Stimulated activated naive CD8-positive, alpha-beta T cell treated with anti-CD3 and anti-CD28 coated beads, Interleukin-15, Interleukin-2, amounts not matched to agents 100 ng/mL and 50 ng/mL, for 24 hours (primary cell): Measurements from ENCODE around the gene SUN1.
"Not testable (repeated sequence)": the region's sequence is repeated elsewhere in the genome, so short reads cannot be mapped to it uniquely, and the experiment has no call there.

Source experiments
- H3K27ac Mint-ChIP-seq: one replicate; pipeline ENCODE4 v1.8.0; 2021; ENCODE audit warnings: mild to moderate bottlenecking, mixed read lengths
- H3K27me3 Mint-ChIP-seq: one replicate; pipeline ENCODE4 v1.8.0; 2021; ENCODE audit warnings: mixed read lengths
- H3K36me3 Mint-ChIP-seq: one replicate; pipeline ENCODE4 v1.8.0; 2021; ENCODE audit warnings: low read depth, mixed read lengths
- H3K4me1 Mint-ChIP-seq: one replicate; pipeline ENCODE4 v1.8.0; 2021; ENCODE audit warnings: low read depth, mixed read lengths
- H3K4me3 Mint-ChIP-seq: one replicate; pipeline ENCODE4 v1.8.0; 2021; ENCODE audit warnings: mild to moderate bottlenecking, mixed read lengths
- H3K9me3 Mint-ChIP-seq: one replicate; pipeline ENCODE4 v1.8.0; 2021; ENCODE audit warnings: mixed read lengths

SUN1 gene

GRCh38 chr7:921581-922333, 89.5 kb downstream of the SUN1 start:
- Mint-ChIP-seq H3K9me3 (no peaks in the 10 kb centered on the region), H3K27me3 (no peaks in the 10 kb centered on the region), H3K36me3 (peaks cover 4% of the 10 kb centered on the region), H3K27ac (peak overlapping the region; percentile 97), H3K4me3 (peak overlapping the region; percentile 20), H3K4me1 (peaks cover 56% of the 10 kb centered on the region)

DNA sequence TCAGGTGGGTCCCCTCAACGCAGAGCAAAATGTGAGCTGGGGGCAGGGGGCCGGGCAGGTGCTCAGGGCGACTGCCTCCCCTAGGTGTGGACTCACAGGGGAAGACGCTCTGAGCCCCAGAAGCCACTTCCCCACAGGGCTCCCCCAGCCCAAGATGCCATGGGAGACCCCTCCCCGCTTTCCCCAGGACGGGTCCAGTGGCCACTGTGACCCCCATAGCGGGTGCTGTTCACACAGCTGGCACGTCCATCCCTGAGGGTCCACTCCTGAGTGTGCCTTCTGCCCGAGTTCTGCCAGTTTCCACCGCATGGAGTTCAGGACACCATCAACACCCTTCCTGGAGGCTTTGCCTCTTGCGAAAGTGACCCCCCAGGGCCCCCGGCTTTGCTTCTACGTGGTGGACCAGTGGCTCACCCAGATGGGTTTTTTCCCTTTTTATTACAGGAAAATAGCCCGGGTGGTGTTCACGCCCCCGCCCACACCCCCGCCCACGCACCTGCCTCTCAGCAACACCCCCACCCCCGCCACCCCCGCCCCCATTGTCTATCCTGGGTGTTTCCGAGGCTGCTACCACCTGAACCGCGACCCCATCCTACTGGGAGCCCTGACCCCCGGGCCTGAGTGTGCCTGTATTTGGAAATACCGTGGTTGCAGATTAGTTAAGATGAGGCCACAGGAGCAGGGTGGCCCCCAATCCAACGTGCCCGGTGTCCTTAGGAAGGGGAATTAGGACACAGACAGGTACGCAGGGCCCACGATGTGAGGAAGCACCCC, 90.2 kb downstream of the SUN1 start:
- peaks cover 4% of the 10 kb centered on the region for H3K36me3 Mint-ChIP-seq
- H3K27me3 Mint-ChIP-seq = no peaks in the 10 kb centered on the region
- H3K4me3 Mint-ChIP-seq = peak overlapping the region; percentile 81
- H3K4me1 Mint-ChIP-seq = peaks cover 64% of the 10 kb centered on the region
- no peaks in the 10 kb centered on the region for H3K9me3 Mint-ChIP-seq
- H3K27ac Mint-ChIP-seq = peak overlapping the region; percentile 97

- H3K27ac Mint-ChIP-seq = peak overlapping the region; percentile 97
- peaks cover 66% of the 10 kb centered on the region for H3K4me1 Mint-ChIP-seq
These were observed 91.1 kb downstream of the SUN1 start for GRCh38 chr7:923108-924041.

DNA sequence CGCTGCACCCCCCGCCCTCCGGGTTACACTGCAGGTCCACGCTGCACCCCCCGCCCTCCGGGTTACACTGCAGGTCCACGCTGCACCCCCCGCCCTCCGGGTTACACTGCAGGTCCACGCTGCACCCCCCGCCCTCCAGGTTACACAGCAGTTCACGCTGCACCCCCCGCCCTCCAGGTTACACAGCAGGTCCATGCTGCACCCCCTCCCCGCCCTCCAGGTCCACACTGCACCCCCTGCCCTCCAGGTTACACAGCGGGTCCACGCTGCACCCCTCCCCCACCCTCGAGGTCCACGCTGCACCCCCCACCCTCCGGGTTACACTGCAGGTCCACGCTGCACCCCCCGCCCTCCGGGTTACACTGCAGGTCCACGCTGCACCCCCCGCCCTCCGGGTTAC, 91.8 kb downstream of the SUN1 start:
- not testable (repeated sequence) for H3K9me3 Mint-ChIP-seq, H3K27ac Mint-ChIP-seq, H3K4me3 Mint-ChIP-seq, H3K36me3 Mint-ChIP-seq, H3K27me3 Mint-ChIP-seq
- peaks cover 73% of the 10 kb centered on the region for H3K4me1 Mint-ChIP-seq

More at GRCh38 chr7:923108-924041, 91.1 kb downstream of the SUN1 start:
- no peaks in the 10 kb centered on the region for H3K9me3 Mint-ChIP-seq
- peaks cover 4% of the 10 kb centered on the region for H3K36me3 Mint-ChIP-seq
- no peaks in the 10 kb centered on the region for H3K27me3 Mint-ChIP-seq
- peak overlapping the region; percentile 81 for H3K4me3 Mint-ChIP-seq
